GM15510 (cell line): ENCODE measurements around the gene MED20.
A peak's percentile ranks its signal among the peaks of the same experiment; 100 is the strongest.

ENCODE experiments used
- POLR2A ChIP-seq: IDR thresholded peaks from 3 replicates; pipeline ENCODE4 v1.6.1; 2011; ENCODE audit warnings: borderline replicate concordance; ENCODE audit not compliant: insufficient read length; ENCODE audit errors: extremely low read depth

The MED20 gene

DNA sequence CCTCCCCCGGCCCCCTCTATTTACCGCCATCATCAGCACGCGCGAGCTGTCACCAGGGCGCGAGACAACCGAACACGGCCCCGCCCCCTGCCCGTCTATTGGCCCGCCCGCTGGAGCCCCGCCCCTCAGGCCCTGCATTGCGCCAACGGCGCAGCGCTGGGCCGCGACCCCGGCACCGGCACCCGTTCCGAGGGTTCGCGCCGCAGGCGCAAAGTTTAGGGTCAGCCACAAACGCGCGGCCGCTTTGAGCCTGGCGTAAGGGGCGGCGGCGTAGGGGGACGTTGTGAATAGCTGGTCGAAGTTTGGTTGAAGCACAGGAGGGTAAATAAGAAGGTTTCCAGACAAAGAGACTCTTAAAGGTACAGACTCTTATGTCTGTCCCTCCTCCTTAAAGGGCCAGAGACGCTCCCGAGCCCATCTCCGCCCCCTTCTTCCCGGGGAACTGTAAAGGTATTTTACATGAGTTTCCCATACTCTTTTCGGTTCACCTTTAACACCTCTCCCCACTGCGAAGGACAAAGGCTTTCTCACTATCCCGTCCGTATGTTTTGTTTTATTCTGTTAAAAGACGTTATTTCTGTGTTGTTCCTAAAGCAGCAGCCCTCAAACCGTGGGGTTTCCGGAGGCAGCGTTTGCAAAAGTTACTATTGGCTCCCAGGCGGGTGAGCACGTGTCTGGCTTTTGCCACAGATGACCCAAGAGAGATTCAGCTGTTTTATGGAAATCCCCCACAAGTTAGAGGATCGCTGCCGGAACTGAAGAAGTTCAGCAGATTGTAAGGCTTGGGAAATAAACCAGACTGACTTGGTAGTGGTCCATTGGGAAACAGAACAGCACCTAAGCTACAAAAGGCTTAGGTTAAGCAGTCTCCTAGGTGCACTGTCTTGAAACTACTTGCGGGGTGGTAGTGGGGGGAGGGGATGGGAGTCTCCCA lies 25.4 kb downstream of the MED20 start, which contains the start of gene USP49:
TSS of gene USP49 (minus strand) at position 76 of the 934 bp plus-strand sequence. CDS start 88,392 bp downstream, outside the sequence.
- peak; percentile 60 for TF ChIP-seq POLR2A

DNA sequence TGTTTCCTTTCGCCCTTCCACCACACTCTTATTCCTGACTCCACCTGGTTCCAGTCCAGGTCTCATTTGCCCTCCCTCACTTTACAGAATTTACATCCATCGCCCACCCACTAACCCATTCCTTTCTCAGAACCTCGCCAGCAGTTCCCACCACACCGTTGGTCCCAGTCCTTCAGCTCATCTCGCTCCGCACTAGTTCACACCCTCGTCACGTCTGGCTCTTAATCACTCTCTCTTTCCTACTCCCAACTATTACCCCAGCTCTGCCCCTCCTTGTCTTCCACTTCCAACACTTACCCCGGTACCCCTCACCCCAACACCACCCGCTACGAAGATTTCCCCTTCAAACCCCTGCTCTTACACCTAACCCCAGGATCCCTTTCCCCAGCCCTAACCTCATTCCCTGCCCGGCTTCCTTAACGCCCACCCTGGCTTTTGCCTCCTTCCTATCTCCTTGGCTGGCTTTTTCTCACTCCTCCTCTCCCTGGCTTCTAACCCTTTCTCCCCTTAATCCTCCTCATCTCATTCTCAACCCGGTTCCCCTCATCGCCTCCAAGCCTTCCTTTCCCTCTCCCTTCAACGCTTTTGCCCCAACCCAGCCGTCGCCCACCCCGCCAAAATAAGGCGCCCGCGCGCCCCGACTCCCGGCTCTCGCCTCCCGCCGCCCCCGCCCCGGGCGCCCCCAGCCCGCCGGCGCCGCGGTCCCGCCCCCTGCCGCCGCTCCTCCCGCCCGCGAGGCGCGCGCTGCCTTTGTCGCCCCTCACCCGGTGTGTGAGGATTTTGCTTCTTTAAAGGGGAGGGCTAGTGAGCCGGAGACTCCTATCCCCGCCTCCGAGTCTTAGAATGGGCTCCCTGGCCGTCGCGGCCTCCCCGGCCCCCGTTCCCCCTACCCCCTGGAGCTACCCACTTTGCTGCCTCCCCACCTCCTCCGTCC lies 26.3 kb downstream of the MED20 start:
- no peak for TF ChIP-seq POLR2A

GRCh38 chr6:41892921-41893564 lies 27.9 kb downstream of the MED20 start:
- TF ChIP-seq POLR2A: no peak

DNA sequence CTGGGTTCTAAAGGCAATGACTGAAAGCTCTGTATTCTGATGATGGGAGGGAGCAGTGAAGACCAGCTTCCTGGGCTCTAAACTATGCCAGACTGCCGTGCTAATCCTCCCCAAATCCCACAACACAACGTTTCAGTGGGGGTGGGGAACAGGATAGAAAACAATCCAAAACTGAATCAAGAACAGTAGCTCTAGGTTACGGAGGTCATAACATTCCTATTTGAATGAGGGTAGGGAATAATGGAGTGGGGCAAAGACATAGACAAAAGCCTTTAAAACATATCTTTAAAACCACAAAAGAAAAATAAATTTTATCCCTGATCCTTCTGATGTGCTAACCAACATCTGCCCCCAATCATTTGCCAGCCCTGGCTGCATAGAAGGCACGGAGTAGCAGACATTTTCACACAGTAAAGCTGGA lies 33.6 kb downstream of the MED20 start:
- TF ChIP-seq POLR2A: no peak

- TF ChIP-seq POLR2A: no peak
Observed at GRCh38 chr6:41885930-41886329, 35.0 kb downstream of the MED20 start.

GRCh38 chr6:41884957-41885356 lies 36.0 kb downstream of the MED20 start:
- no peak for TF ChIP-seq POLR2A

DNA sequence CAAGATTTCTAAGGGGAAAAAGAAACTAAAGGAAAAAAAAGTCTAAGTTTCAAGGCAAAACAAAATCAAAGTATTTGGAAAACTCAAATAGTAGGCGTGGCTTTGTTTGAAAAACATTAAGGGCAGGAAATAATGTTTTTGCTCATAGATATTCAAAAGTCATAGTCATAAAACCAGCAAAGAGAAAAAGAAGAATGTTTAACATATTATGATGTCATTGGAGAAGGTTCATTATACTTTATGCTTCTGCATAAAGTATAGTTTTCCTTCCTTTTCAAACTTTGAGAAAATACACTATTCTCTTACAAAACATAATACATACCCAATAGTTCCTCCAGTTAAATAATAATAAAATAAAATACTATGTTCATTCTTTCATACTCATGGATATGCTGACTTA lies 39.4 kb downstream of the MED20 start:
- TF ChIP-seq POLR2A: no peak

GRCh38 chr6:41878961-41879405 lies 42.0 kb downstream of the MED20 start:
- TF ChIP-seq POLR2A: no peak

- TF ChIP-seq POLR2A: no peak
Observed at GRCh38 chr6:41878246-41878645, 42.7 kb downstream of the MED20 start.

- no peak for TF ChIP-seq POLR2A
Observed at GRCh38 chr6:41877051-41877680, 43.8 kb downstream of the MED20 start.

- TF ChIP-seq POLR2A: no peak
Observed at GRCh38 chr6:41874741-41875140, 46.2 kb downstream of the MED20 start.

DNA sequence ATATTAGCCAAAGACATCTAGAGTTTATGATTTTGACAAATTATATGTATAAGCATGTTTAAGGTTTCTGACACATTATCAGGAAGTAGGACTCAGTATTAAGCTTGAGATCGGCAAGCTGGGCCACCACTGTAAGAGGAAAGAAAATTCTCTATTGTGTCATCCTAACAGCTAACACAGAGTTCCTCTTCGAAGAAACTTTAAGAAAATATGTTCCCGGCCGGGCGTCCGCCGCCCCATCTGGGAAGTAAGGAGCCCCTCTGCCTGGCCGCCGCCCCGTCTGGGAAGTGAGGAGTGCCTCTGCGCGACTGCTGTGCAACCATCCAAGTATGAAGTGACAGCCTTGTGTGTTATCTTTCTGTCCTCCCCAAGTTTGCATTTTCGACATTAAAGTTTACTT lies 48.8 kb downstream of the MED20 start:
- TF ChIP-seq POLR2A: no peak

DNA sequence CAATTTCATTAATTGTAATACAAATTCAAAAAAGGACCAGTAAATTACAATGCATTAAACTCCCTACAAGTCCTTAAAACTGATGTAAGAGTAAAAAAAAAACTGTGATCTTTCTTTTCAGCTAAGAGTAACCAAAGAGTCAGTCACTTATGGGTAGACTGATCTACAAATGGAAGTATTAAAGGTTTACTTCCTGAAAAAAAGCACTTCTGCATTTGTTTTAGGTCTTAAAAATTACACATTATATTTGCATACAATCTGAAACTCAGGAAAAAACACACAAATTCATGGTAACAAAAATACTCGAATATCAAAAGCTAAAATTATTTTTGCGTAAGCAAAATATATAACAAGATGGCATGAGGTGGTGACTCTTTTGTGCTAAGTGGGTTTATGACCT lies 49.2 kb downstream of the MED20 start:
- no peak for TF ChIP-seq POLR2A

GRCh38 chr6:41859356-41859755 lies 61.6 kb downstream of the MED20 start:
- no peak for TF ChIP-seq POLR2A
